HG03060 (cell line): ENCODE measurements around the gene ACTG2.
A peak's percentile ranks its signal among the peaks of the same experiment; 100 is the strongest.

Experiments
- ATAC-seq: cut with Tn5 transposase; IDR thresholded peaks from one replicate; pipeline ENCODE4 v1.9.1; 2021; ENCODE audit warnings: low read depth, moderate number of reproducible peaks; ENCODE audit not compliant: unreplicated experiment

The ACTG2 gene

DNA sequence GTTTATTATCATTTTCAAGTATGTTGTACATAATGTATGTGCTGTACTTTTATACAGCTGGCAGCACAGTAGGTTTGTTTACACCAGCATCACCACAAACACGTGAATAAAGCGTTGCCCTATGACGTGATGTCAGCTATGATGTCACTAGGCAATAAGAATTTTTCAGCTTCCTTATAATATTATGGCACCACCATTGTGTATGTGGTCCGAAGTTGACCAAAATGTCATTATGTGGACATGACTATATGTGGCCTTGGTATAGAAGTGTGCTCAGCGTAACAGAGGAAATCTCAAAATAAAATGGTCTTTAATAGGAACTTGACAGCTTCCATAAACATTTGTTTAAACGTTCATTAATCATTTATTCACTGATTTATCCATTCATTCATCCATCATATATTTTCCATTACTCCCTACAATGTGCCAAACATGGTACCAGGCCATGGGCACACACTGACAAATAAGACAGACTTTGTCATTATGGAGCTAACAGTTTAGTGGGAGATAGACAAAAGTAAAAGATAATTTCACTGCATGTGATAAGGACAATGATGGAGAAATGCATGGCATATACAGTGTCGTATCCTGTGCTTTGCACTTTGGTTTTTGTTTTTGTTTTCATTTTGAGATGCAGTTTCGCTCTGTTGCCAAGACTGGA, 18.9 kb downstream of the ACTG2 start:
- ATAC-seq, result no peak

DNA sequence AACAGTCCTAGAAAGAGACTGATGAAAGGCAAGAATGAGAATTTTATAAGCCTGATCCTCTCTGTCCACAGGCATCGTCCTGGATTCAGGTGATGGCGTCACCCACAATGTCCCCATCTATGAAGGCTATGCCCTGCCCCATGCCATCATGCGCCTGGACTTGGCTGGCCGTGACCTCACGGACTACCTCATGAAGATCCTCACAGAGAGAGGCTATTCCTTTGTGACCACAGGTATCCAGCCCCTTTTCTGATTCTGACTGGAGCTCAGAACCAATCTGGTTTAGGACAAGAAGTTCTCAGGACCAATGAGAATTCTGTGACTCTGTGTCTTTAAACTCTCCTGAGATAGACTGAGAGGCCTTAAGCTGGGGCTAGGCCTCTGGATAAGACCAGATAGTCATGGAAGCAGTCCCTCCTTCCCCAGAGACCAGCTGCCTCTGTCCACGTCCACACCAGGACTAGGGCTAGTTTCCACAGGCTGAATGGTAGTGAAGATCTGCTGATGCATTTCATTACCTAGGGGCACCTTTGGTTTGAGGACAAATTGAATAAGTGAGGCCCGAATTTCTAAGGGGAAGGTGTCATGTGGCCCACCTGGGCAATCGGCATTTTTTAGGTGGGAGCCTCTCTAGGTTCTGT, 20.7 kb downstream of the ACTG2 start:
- no peak for ATAC-seq

DNA sequence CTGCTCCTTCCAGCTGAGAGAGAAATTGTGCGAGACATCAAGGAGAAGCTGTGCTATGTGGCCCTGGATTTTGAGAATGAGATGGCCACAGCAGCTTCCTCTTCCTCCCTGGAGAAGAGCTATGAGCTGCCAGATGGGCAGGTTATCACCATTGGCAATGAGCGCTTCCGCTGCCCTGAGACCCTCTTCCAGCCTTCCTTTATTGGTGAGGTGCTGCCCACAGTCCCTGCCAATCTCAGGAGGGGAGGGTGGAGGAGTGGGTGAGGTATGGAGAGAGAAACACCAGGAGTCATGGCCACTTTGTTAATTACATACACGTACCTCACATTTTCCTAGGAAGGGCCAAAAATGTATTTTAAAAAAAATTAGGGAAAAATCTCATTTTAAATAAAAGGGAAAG, 21.9 kb downstream of the ACTG2 start:
- no peak for ATAC-seq

DNA sequence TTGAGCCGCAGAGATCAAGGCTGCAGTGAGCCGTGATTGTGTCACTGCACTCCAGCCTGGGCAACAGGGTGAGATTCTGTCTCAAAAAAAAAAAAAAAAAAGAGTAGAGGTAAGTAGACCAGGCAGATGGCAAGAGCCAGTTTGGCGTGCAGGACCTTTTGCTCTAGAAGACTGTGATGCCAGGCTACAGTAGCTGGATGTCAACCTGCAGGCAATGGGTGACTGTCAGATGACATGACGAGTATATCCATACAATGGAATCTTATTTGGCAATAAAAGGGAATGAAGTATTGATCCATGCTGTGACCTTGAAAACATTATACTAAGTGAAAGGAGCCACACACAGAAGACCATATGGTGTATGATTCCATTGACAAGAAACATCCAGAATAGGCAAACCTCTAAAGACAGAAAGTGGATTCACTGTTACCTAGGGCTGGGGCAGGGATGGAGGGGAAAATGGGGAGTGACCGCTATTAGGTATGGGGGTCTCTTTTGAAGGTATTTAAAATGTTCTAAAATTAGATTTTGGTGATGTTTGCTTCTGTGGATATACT, 22.7 kb downstream of the ACTG2 start:
- no peak for ATAC-seq

DNA sequence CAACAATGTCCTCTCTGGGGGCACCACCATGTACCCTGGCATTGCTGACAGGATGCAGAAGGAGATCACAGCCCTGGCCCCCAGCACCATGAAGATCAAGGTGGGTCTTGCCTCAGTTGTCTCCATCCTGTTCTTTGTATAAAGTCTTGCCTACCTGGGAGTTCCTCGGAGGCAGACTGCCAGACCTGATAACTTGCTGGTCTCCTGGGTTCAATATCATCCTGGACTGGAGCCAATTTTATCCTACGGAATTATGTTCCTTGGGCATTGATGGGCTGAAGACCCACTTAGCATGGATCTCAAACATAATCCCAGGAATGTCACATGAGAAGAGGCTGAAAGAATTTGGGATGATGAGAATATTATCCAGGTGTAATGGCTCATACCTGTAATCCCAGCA, 23.9 kb downstream of the ACTG2 start:
- ATAC-seq, result no peak

DNA sequence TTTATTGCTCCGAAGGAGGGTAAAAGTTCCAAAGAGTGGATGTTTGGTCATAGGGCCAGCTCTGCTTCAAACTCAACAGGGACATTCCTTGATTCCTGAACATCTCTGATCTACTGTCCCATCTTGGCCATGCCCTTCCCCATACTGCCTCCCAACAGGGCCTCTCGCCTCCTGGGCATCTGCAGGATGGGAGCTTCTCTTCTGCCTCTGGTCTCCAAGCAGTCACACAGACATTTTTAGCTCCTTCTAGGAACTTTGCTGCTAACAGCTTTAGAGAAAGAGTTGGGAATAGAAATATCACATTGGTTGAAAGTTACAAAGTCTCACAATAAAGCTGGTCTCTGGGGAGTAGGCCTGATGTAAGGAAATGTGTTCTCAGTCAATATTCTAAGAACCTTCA, 24.5 kb downstream of the ACTG2 start:
- ATAC-seq, result no peak

DNA sequence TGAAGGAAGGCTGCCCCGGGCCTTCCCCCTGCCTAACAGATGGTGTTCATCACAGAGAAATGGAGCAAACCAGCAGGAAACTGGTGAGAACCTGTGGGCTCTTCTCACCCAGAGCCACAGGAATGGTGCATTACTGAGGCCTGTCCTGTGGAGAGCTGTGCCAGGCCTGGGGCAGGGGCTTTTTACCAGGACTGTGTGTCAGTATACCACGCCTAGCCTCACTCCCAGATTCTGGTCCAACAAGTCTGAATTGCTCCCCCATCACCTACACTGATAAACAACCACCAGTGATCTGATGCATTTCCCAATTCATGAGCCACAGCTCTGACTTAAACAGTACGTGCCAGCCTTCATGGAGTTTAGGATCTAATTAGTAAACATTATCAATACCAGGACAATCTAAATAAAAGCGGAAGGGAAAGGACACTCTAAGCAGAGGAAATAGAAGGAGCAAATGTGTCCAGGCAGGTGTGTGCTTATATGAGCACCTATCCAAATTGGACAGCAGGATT, 24.9 kb downstream of the ACTG2 start:
- no peak for ATAC-seq

DNA sequence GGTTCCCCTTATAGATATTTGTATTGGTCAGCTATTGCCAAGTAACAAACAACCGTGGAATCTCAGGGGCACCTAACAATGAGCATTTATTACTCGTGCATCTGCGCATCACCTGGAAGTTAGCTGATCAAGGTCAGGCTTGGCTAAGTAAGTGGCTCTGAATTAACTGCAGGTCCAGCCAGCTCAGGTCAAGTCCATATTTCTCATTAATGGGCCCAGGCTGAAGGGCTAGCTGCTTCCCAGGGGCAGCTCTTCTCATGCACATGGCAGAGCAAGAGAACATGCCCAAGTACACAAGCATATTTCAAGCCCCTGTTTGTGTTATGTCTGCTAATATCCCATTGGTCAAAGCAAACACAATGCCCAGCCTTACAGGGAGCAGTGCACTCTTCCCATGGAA, 26.0 kb downstream of the ACTG2 start:
- ATAC-seq, result no peak

DNA sequence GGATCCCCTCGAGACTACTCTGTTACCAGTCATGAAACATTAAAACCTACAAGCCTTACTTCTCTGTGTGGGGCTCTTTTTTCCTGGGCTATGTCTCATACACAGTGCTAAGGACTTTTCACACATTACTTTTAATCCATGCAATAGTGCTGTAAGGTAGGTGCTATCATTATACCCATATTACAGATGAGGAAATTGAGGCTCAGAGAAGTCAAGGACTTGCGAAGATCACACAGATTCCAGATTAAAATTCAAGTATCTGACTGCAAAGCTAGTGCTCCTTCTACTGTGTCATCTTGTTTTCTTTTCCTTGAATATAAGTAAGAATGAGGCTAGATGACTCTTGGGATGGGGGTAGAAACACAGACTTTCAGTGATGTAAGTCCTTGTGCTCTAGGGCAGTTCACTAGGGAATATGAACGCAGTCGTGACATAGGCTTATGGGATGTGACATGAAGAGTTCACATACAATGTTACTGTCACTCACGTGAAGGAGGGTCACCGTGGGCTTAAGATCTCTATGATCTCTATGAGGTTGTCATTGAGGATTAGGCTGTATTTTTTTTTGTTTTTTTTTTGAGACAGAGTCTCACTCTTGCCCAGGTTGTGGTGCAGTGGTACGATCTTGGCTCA, 26.9 kb downstream of the ACTG2 start:
- no peak for ATAC-seq

DNA sequence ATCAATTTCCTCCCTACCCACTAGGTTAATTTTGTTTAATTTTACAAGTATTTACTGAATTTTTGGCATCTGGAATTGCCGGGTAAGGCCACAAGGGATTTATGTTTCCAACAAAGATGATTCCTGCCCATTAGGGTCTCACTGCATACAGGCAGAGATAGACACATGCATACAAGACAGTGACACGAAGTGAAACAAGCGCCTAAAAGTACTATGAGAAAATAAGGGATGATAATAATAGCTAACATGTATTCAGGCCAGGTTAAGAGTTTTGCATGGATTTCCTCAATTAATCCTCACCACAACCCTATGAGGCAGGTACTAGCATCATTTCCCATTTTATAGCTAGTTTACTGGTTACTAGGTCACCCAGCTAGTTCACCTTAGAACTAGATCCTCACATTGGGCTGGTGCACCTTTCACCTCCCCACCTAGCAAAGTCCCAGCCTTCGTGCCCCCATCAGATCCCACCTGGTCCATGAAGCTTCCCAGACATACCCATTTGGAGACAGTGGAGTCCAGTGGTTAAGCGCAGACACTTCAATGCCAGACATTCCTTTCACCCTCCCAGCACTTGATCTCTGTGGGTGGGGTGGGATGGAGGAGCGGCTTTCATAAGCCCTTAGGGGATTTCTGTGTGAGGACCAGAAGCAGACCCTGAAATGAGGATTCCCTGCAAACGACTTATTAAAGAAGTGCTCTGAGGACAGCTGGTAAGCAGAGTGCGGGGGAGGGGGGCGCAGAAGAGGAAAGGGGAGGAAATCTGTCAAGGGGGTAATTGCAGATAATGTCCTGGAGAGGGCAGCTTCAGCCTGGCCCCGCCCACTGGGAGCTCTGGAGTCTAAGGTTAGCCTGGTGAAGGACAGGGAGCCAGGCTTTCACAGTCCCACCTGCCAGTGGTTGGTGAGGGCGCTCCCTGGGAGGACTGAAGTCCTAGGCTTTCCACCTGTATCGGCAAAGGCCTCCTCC, 28.1 kb downstream of the ACTG2 start:
- no peak for ATAC-seq

DNA sequence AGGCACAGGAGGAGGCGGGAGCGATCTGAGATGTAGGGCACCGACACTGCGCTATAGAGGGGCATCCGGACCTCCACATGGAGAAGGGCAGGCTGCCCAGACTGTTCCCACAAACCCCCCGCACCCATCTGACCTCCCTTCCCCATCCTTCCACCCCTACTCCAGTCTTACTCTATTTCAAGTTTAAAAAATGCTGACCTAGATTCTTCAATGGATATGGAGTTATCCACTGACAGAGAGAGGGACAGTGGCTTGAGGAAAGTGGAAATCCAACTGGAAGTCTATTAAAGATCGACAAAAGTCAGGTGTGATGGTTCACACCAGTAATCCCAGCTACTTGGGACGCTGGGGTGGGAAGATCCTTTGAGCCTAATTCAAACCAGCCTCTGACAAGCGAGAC, 28.8 kb downstream of the ACTG2 start:
- no peak for ATAC-seq

DNA sequence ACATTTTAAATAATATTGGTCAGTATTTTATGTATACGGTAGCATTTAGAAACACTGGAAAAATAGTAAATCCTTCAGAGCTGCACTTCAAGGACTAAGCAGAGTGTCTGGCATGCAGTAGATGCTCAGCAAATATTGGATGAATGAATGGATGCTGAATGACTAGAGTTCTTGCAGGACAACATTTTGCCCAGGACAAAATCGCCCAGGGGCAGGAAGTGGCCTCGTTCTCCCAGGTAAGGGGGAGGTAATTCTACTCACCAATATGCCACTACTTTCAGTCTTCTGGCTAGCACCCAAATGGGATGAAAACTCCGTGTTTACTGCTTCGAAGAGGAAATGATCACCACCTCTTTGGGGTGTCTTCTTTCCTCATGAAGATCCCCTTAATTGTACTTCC, 29.9 kb downstream of the ACTG2 start:
- no peak for ATAC-seq

DNA sequence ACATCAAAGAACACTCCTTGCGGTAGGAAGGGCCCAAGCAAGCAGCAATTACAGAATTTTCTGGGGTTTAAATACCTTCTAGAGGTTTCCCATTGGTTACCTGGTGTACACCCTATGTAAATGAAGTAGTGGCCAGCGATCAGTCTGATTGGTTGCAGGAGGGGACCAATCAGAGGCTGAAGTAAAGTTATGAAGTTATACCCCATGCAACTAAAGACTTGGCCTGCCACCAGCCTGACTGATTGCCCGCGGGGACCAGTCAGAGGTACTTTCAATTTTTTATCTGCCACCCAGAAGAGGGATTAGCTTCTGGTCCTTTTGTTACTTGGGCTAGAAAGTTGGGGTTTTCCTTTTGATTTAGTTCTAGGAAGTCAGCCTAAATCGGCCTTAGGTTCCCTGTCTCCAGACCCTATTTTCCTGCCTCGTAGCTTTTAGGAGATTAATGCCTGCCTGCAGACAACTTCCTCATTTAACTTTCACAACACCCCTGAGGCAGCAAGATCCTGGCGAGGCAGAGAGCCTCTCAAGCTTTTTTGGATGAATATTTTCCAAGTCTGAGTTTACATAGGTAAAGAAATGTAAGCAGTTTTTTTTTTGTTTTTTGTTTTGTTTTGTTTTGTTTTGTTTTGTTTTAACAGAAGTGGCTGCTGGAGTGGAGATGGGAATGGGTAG, 32.4 kb downstream of the ACTG2 start:
- ATAC-seq, result no peak

DNA sequence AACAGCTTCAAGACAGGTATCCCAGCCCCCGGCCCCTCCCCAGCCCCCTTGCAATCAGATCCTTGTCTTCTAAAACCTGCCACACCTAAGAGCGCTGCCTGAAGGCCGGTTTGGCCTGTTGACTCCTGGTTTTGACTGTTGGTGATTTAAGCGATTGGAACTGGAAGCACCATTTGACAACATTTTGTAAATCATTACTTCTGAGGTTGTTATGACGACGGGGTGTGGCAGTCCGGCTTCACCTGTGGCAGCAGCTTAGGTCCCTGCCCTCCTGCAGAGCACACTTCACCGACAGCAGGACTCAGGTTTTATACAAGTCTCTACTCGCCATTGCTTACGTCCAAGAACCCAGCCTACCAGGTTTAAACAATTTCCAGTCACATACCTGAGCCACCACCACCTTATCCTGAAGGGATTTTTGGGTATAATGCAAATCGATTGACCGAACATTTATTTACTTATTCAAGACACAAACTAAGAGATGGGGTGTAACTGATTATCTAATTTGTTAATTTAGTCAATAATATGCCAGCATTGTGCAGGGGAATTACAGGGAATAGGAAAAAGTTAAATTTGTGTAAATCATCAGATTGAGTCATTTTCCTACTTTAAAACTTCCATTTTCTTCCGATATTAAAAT, 33.2 kb downstream of the ACTG2 start:
- ATAC-seq, result no peak

DNA sequence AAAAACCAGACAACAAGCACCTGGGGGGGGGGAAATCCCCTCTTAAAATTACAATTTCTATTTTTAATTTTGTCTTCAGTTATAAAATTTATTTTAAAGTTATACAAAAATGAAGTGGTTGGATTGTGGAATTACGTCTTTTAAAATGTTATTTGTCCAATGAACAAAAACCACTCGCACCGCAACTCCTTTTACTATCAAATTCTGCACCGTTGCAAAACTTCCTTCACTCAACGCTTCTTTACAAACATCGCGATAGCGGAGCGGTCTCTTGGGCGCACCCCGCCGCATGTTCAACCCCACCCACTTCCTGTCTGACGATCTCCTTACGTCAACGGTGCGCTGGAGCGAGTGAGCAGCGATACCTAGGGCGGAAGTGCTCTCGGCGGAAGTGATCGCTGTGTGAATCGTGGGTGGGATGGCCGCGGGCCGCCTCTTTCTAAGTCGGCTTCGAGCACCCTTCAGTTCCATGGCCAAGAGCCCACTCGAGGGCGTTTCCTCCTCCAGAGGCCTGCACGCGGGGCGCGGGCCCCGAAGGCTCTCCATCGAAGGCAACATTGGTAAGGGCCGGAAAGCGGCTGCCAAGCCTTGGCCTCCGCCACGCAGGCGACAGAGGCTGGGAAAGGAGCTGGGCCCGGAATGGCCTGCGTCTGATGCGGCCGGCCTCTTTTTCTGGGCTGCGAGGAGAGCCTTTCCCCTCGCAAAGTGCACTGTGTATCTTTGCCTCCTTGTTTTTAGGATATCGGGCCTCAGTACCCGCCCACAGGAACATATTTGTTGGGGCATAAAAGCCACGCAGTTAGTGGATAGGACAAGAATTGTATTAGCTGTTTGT, 33.9 kb downstream of the ACTG2 start, which contains the start of gene DGUOK:
Gene DGUOK, plus strand, starts transcription at position 388 of the 835 bp plus-strand sequence. Its CDS starts 31 bp downstream, at position 419.
- peak; percentile 99 for ATAC-seq

DNA sequence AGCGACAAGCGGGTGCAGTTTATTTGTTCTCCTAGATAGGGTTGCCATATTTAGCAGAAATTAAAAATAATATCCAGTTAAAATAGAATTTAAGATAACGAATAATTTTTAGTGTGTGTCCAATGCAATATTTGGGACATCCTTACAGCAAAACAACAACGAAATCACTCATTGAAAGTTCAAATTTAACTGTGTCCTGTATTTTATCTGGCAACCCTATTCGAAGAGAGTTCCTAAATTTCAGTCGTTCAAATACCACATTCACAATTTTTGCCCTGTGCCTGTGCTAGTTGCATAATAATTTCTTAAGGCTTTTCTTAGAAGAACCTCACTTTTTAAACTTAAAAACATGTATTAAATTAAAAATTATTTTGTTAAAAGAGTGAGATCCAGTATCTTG, 34.5 kb downstream of the ACTG2 start:
- no peak for ATAC-seq

DNA sequence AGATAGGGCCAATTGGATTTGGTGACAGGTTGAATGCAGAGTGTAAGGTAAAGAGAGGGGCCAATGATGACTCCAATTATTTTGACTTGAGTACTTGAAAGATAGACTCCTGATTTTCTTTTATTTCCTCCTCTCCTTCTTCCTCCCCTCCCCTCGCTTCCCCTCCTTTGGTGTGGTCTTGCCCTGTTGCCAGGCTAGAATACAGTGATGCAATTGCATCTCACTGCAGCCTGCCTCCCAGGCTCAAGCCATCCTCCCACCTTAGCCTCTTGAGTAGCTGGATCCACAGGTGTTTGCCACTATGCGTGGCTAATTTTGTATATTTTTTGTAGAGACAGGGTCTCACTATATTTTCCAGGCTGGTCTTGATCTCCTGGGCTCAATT, 36.1 kb downstream of the ACTG2 start:
- ATAC-seq, result no peak

DNA sequence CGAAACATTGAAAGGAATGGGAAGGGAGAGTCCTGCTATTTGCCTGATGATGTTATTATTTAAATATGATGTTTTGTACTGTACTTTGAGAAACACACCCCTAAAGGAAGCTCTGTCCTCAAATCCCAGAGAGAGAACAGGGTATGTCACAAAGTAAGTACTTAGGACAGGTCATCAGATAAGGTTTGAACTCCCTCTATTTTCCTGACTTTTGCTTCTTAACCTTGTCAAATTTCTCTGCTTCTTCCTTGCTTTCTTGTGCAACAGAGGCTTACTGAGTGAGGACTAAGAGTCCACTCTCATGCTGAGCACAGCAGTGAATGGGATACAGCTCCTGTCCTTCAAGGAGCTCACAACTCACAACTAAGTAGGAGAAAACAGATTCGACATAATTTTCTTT, 37.6 kb downstream of the ACTG2 start:
- ATAC-seq, result no peak
